Spleen (tissue), 7 donors: ENCODE data around the gene PPP2R5B.

Source experiments
- POLR2A ChIP-seq, 3 donors: fragments of 450-650 bp; IDR thresholded peaks; one replicate each; pipeline ENCODE4 v1.5.1; 2017; ENCODE audit warnings: antibody characterized with exemption in 3 of 3, mild to moderate bottlenecking in 1 of 3
- POLR2AphosphoS5 ChIP-seq, 3 donors: sonication (generic); formaldehyde crosslinking; IDR thresholded peaks; one replicate each; pipeline ENCODE4 v1.5.1; 2017; ENCODE audit warnings: antibody characterized with exemption in 3 of 3
- TF ChIP-seq, protein P1 (sequence below), 11 experiments: fragments of 200-600 bp in 7 of 11; fragments of 450-650 bp in 4 of 11; sonication (generic) in 4 of 11; IDR thresholded peaks in 8 of 11; conservative IDR thresholded peaks in 3 of 11; 1 replicate in 7 of 11; 2 replicates in 4 of 11; pipeline versions ENCODE4 v1.4.0 to v1.8.0; 2016 to 2021; ENCODE audit warnings: antibody characterized with exemption in 11 of 11, inconsistent platforms in 4 of 11, mild to moderate bottlenecking in 1 of 11
- donor health status: DM: no; HTN: no; CAD: no; lungs with moderate emphysema.
- donor health status: DM: no; HTN: no; CAD: no.
- donor health status: DM: no; HTN: no; CAD: no.

DNA sequence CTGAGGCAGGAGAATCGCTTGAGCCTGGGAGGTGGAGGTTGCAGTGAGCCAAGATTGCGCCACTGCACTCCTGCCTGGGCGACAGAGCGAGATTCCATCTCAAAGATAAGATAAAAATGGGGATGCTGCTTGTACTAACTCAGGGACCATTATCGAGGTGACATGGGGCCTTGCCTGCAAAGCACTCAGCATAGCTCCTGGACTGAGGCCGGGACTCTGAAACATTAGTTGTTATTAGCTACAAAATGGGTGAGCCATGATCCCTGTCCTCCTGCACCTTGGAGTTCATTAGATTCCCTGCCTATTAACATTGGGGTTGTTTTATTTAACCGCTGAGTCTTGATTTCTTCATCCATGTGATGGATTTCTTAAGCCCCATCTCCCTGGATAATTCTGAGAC lies 5.1 kb downstream of the PPP2R5B start:
- TF ChIP-seq, protein P1, sequence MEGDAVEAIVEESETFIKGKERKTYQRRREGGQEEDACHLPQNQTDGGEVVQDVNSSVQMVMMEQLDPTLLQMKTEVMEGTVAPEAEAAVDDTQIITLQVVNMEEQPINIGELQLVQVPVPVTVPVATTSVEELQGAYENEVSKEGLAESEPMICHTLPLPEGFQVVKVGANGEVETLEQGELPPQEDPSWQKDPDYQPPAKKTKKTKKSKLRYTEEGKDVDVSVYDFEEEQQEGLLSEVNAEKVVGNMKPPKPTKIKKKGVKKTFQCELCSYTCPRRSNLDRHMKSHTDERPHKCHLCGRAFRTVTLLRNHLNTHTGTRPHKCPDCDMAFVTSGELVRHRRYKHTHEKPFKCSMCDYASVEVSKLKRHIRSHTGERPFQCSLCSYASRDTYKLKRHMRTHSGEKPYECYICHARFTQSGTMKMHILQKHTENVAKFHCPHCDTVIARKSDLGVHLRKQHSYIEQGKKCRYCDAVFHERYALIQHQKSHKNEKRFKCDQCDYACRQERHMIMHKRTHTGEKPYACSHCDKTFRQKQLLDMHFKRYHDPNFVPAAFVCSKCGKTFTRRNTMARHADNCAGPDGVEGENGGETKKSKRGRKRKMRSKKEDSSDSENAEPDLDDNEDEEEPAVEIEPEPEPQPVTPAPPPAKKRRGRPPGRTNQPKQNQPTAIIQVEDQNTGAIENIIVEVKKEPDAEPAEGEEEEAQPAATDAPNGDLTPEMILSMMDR (IDR thresholded peaks at IDR 0.05 in 8 of 11, conservative IDR thresholded peaks at IDR 0.05 in 3 of 11): no peak
- no peak for TF ChIP-seq POLR2AphosphoS5 (IDR thresholded peaks at IDR 0.05)
- no peak for TF ChIP-seq POLR2A (IDR thresholded peaks at IDR 0.05)
